Retinal pigment epithelial cell (primary cell): Measurements from ENCODE around the gene KCNG1.

ENCODE experiments used
- DNase-seq: peaks from one replicate; pipeline ENCODE4 v3.0.0-alpha.2; 2010; ENCODE audit warnings: low read depth
- H3K4me3 ChIP-seq: 2 replicates; pipeline ENCODE4 v1.5.1; 2011; ENCODE audit warnings: mild to moderate bottlenecking, low read length, control low read depth, moderate library complexity
- CTCF ChIP-seq: conservative IDR thresholded peaks from 2 replicates; pipeline ENCODE4 v1.5.1; 2011; ENCODE audit warnings: low read depth, low read length, control low read depth, inconsistent platforms

Gene KCNG1

DNA sequence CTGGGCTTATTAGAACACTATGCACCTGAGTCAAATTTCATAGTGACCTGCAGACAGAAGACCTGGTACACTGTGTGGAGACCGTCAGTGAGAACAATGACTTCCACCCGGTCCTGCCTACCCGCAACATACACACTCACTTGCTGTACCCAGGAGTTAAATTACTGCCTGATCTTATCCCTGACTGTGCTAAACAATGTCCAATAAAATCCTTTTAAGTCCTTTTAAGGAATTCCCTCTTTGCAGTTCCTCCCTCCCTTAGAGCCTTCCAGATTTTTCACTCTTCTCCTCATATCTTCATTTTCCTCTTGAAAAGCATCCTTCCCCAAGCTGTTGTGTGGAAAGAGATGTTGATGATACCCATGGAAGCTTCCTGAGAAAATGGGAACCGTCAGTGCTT, 3.4 kb upstream of the KCNG1 start:
- no peak for TF ChIP-seq CTCF
- DNase-seq = no peak

DNA sequence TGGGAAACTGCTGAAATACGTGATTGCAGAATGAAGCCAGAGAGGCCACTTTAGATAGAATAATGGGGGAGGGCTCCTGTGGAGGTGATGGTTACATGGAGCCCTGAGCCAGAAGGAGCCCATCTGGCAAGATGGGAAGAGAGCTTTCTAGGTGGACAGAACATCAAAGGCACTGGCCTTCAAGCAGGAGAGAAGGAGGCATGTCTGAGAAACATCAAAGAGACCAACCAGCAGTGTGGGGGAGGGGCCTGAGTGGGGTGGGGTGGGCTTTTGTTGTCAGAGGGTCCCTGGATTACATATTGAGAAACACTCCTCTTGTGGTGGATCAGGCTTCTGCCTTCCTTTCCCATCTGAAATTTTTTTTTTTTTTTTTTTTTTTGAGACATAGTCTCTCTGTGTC, 1.9 kb upstream of the KCNG1 start:
- no peak overlapping the region for H3K4me3 ChIP-seq
- no peak for DNase-seq
- no peak for TF ChIP-seq CTCF

More for the DNA sequence above, 3.4 kb upstream of the KCNG1 start:
- H3K4me3 ChIP-seq = no peak overlapping the region

DNA sequence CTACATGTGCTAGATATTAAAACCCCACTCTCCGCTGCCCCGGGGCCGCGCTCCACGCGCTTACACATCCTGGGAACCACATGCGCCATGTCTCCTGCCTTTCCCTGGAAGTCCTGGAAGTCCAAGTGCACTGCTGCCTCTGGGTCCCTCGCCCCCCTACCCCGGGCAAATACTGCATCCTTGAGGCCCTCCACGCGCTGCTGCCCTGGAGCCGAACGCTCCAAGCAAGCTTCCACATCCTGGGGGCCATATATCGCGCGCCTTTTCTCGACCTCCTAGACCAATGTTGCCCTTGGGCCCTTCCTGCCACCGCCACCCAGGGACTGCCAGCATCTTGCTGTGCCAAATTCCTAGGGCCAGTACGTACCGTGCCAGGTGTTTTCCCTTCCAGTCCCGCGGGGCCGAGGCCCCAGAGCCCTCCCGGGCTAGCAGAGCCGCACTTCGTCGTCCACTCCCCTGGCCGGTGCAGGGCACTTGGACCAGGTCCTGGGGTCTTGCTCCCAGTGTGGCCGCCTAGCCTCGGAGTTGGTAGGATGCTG, 779 bp upstream of the KCNG1 start:
- DNase-seq = no peak
- H3K4me3 ChIP-seq = peak overlapping the region; percentile 48
- TF ChIP-seq CTCF = no peak

DNA sequence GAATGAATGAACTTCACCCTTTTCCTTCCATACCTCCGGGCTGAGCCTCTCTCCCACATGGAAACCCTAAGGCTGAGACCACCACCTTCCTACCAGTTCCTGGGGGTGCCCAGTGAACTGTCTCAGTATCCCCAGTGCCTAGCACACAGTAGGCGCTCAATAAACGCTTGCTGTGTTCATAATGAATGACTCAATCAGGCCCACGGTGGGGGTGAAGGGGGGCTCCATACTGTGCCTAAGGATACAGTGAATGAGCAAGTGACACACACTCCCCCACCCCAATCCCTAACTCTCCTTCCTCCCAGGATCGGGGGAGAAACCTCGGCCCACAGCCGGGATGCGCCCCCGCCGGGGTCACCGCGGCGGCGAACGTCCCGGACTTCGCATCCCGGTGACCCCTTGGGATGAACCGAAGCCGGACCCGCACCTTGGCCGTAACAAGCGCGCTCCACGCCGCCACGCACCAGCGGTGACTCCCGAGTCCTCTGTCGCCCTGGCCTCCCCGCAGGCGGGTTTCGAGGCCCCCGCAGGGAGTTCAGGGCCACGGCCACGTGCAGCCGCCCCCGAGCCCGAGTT, 592 bp downstream of the KCNG1 start:
- no peak for DNase-seq
- no peak for TF ChIP-seq CTCF
- H3K4me3 ChIP-seq = peak overlapping the region; percentile 54

DNA sequence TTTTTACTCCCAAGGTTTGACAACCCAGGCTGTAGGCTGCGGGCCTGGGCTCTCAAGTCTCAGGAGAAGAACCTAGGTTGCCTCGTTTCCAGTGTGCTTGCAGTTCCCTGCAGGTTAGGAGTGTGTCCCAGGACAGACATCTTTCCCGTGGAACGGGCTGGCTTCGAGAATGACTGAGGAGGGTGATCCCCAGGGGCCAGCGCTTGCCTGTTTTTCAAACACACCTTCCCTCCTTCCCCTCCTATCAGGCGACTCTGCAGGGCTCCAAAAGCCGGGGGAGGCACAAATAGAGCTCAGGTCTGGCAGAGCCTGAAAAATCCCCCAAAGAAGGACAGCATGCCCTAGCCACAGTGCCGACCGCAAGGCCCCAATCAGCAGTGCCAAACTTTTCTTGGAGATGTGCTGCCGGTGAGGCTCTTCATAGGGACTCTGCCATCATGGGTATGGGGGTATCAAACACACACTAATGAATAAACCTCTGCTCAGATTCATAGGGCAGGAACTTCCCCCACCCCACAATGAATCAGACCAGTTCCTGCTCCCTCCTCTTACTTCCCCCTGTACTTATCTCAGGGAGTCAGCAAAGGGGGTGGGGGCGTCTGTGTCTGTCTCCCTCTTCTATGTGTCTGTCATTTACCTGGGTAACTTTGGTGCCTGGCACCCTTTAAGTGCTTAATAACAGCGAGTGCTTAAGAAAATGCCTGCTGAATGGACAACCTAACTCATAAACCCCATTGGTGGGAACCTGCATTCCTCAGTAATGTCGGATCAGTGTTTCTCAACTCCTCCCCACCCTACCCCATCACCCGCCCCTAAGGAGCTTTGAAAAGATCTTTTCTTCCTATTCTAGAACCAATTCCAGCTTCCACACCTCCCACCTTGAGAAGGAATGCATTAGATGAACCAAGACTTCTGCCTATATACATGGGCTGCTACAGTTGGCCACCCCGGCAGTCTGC, 1.6 kb downstream of the KCNG1 start:
- H3K4me3 ChIP-seq = peak overlapping the region; percentile 54
- no peak for TF ChIP-seq CTCF
- peak; percentile 64 for DNase-seq

DNA sequence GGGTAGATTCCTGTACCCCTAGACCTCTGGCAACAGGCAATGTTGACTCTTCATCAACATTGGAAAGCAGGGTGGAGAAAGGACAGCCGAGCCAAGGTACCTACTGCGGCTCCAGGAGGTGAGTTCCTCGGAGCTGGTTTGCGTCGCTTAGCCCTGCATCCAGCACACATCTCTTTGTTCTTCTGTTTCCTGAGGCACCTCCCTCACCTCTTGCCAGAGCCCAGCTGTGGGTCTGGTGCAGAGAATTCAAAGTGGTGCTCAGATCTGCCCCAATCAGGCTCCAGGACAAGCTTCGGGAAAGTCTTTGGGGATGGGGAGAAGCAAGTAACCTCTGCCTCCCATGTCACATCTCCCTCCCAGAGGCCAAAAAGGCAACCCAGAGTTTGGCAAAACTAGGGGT, 2.2 kb downstream of the KCNG1 start:
- H3K4me3 ChIP-seq = no peak overlapping the region
- no peak for TF ChIP-seq CTCF
- no peak for DNase-seq
